C4-2B (cell line): ENCODE results near the gene BHLHE23.

Source experiments
- ZFX ChIP-seq: fragments of 450-650 bp; IDR thresholded peaks from 2 replicates; pipeline ENCODE4 v1.6.1; 2017
- TF ChIP-seq, protein P1 (sequence below): fragments of 450-650 bp; conservative IDR thresholded peaks from 2 replicates; pipeline ENCODE4 v1.5.1; 2017; ENCODE audit warnings: mild to moderate bottlenecking

DNA sequence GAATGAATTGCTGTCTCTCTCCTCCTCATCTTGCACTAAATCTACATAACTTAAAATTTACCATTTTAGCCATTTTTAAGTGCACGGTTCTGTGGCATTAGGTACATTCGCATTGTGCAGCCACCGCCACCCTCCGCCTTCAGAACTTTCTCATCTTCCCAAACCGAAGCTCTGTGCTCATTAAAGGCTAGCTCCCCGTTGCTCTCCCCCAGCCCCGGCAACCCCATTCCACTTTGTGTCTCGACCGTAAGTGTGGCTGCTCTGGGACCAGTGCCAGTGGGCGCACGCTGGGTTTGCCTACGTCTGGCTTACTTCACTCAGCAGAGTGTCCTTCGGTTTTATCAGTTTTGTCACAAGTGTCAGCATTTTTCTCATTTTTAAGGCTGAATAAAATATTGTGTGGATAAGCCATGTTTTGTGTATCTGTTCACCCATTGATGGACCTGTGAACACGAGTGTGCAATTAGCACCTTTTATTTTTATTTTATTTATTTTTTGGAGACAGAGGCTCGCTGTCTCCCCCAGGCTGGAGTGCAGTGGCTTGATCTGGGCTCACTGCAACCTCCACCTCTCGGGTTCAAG lies 37.5 kb downstream of the BHLHE23 start:
- TF ChIP-seq, protein P1, sequence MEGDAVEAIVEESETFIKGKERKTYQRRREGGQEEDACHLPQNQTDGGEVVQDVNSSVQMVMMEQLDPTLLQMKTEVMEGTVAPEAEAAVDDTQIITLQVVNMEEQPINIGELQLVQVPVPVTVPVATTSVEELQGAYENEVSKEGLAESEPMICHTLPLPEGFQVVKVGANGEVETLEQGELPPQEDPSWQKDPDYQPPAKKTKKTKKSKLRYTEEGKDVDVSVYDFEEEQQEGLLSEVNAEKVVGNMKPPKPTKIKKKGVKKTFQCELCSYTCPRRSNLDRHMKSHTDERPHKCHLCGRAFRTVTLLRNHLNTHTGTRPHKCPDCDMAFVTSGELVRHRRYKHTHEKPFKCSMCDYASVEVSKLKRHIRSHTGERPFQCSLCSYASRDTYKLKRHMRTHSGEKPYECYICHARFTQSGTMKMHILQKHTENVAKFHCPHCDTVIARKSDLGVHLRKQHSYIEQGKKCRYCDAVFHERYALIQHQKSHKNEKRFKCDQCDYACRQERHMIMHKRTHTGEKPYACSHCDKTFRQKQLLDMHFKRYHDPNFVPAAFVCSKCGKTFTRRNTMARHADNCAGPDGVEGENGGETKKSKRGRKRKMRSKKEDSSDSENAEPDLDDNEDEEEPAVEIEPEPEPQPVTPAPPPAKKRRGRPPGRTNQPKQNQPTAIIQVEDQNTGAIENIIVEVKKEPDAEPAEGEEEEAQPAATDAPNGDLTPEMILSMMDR: no peak
- TF ChIP-seq ZFX: no peak
